ENCODE results near the gene MAPK10. TPM values are rescaled to one million over a fixed set of nuclear protein-coding genes. Genes with fewer than 3 reads are reported as not detected.
A peak's percentile ranks its signal among the peaks of the same experiment; 100 is the strongest.

The MAPK10 gene
- total and polyA plus RNA-seq, 2 of the 8 experiments (the other 6 are each of a cell fraction or from before 2014, with no cell fraction given), result 2.5 to 3.1 TPM

GRCh38 chr4:85967872-85968271 lies 392.0 kb downstream of the MAPK10 start:
- no peaks in the 10 kb centered on the region for H3K9me3 ChIP-seq (ENCODE audit: insufficient read depth in 2 of 2, low read depth in 1 of 2, low read length in 1 of 2)
- no peak overlapping the region for H3K4me2 ChIP-seq (ENCODE audit: insufficient read depth in 1 of 2, low read depth in 2 of 2, low read length in 2 of 2)
- H3K9ac ChIP-seq (replicated peaks in 1 of 4; ENCODE audit: extremely low read depth in 1 of 4, low read depth in 3 of 4, low read length in 3 of 4), result no peak overlapping the region
- WGBS, 2 experiments (ENCODE audit: extremely low coverage in 1 of 2, insufficient coverage in 1 of 2, insufficient read length in 1 of 2, insufficient replicate concordance in 2 of 2, low coverage in 1 of 2, low lambda C conversion rate in 2 of 2, missing lambda C conversion rate in 1 of 2), result 79% methylated on average over 2 of the region's 2 CpGs; no CpG with 5 or more reads in 1 of the 2 experiments
- peak overlapping the region; percentile 72 for H2AFZ ChIP-seq (ENCODE audit: low read length)
- H4K20me1 ChIP-seq (replicated peaks in 1 of 2; ENCODE audit: control insufficient read depth in 1 of 2, insufficient read depth in 2 of 2, low read length in 2 of 2), result no peaks in the 10 kb centered on the region
- no peak overlapping the region for H4K91ac ChIP-seq (replicated peaks; ENCODE audit: insufficient read length, low read length)
- no peak overlapping the region for H3K14ac ChIP-seq (ENCODE audit: insufficient read length)
- no peak overlapping the region for H3K4ac ChIP-seq (replicated peaks; ENCODE audit: insufficient read length, low read depth, low read length)
- no peaks in the 10 kb centered on the region for H3K4me1 ChIP-seq (replicated peaks in 1 of 4; ENCODE audit: control insufficient read depth in 3 of 4, insufficient read depth in 4 of 4, low read length in 3 of 4)
- H3K23me2 ChIP-seq (ENCODE audit: low read depth, low read length), result no peaks in the 10 kb centered on the region
- no peaks in the 10 kb centered on the region for H3K36me3 ChIP-seq (ENCODE audit: control insufficient read depth in 2 of 4, insufficient read depth in 4 of 4, low read length in 3 of 4)
- TF ChIP-seq, protein P1, sequence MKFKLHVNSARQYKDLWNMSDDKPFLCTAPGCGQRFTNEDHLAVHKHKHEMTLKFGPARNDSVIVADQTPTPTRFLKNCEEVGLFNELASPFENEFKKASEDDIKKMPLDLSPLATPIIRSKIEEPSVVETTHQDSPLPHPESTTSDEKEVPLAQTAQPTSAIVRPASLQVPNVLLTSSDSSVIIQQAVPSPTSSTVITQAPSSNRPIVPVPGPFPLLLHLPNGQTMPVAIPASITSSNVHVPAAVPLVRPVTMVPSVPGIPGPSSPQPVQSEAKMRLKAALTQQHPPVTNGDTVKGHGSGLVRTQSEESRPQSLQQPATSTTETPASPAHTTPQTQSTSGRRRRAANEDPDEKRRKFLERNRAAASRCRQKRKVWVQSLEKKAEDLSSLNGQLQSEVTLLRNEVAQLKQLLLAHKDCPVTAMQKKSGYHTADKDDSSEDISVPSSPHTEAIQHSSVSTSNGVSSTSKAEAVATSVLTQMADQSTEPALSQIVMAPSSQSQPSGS (IDR thresholded peaks at IDR 0.05; ENCODE audit: low read length), result no peak
- TF ChIP-seq SRF (IDR thresholded peaks at IDR 0.05; ENCODE audit: low read depth, low read length) (no peak), SIX5 (IDR thresholded peaks at IDR 0.05; ENCODE audit: low read depth, low read length) (no peak), GTF2F1 (IDR thresholded peaks at IDR 0.05; ENCODE audit: borderline replicate concordance, low read depth, low read length) (no peak), JUN (IDR thresholded peaks at IDR 0.05; ENCODE audit: low read depth, low read length) (no peak), RBBP5 (IDR thresholded peaks at IDR 0.05; ENCODE audit: borderline replicate concordance, low read depth, low read length) (no peak), CREB1 (IDR thresholded peaks at IDR 0.05) (no peak), EZH2 (IDR thresholded peaks at IDR 0.05; ENCODE audit: low read depth, low read length, severe bottlenecking) (no peak), E2F6 (IDR thresholded peaks at IDR 0.05) (no peak)
- no peak overlapping the region for H3K18ac ChIP-seq (ENCODE audit: extremely low read depth, low read length)
- no peak overlapping the region for H3K27ac ChIP-seq (ENCODE audit: low read depth, low read length)
- H4K5ac ChIP-seq (ENCODE audit: insufficient read length, low read depth, low read length), result no peak overlapping the region
- no peak overlapping the region for H2BK5ac ChIP-seq (ENCODE audit: low read depth, low read length)
- H4K8ac ChIP-seq (ENCODE audit: extremely low read depth, insufficient read depth, low read length), result no peak overlapping the region
- ChIA-PET POLR2A (ENCODE audit: partially characterized antibody) (interaction anchor here (1.5 kb wide), 1 partner anchor 140 kb away, joined by 4 read pairs; no protein-coding TSS in a partner anchor), CTCF (ENCODE audit: partially characterized antibody) (interaction anchor here (0.7 to 4.6 kb wide), 10 partner anchors 12 to 439 kb away, joined by 3 to 53 read pairs (median 4); no protein-coding TSS in a partner anchor)
- H2BK12ac ChIP-seq (ENCODE audit: low read depth, low read length), result no peak overlapping the region
- H2BK20ac ChIP-seq (ENCODE audit: low read length), result no peak overlapping the region
- no peak overlapping the region for H2BK120ac ChIP-seq (replicated peaks; ENCODE audit: low read depth, low read length)
- no peak overlapping the region for H3K23ac ChIP-seq (ENCODE audit: insufficient read length)
- no peaks in the 10 kb centered on the region for H3K27me3 ChIP-seq (replicated peaks in 1 of 4; ENCODE audit: control insufficient read depth in 3 of 4, extremely low read depth in 1 of 4, insufficient read depth in 3 of 4, low read length in 3 of 4)
- H3K79me2 ChIP-seq (ENCODE audit: control insufficient read depth in 1 of 2, insufficient read depth in 2 of 2, low read length in 2 of 2), result no peaks in the 10 kb centered on the region
- H3K56ac ChIP-seq (replicated peaks; ENCODE audit: insufficient read length, low read depth, low read length), result no peak overlapping the region
- no peak overlapping the region for H2AK5ac ChIP-seq (ENCODE audit: low read depth, low read length)
- H3K79me1 ChIP-seq (ENCODE audit: low read depth, low read length), result no peaks in the 10 kb centered on the region
- FAIRE-seq (no peak), DNase-seq (ENCODE audit: low read depth in 1 of 2, low spot score in 2 of 2) (no peak)
- H3K4me3 ChIP-seq (ENCODE audit: extremely low read depth in 1 of 4, insufficient read depth in 2 of 4, low read depth in 3 of 4, low read length in 4 of 4), result no peak overlapping the region
- no peak overlapping the region for H2BK15ac ChIP-seq (ENCODE audit: low read length)
